Breast epithelium (tissue), 3 donors: ENCODE measurements around the gene RTN3.

Experiments
- POLR2A ChIP-seq: fragments of 450-650 bp; IDR thresholded peaks from one replicate; pipeline ENCODE4 v1.6.1; 2016; ENCODE audit warnings: antibody characterized with exemption, mild to moderate bottlenecking, moderate library complexity
- POLR2AphosphoS5 ChIP-seq, 3 donors: sonication (generic); formaldehyde crosslinking; IDR thresholded peaks; one replicate each; pipeline ENCODE4 v1.6.1; 2017; ENCODE audit warnings: antibody characterized with exemption in 3 of 3
- TF ChIP-seq, protein P1 (sequence below), 3 donors: fragments of 450-650 bp; IDR thresholded peaks; one replicate each; pipeline ENCODE4 v1.5.1; 2016 to 2017; ENCODE audit warnings: antibody characterized with exemption in 3 of 3, mild to moderate bottlenecking in 3 of 3, moderate library complexity in 3 of 3

DNA sequence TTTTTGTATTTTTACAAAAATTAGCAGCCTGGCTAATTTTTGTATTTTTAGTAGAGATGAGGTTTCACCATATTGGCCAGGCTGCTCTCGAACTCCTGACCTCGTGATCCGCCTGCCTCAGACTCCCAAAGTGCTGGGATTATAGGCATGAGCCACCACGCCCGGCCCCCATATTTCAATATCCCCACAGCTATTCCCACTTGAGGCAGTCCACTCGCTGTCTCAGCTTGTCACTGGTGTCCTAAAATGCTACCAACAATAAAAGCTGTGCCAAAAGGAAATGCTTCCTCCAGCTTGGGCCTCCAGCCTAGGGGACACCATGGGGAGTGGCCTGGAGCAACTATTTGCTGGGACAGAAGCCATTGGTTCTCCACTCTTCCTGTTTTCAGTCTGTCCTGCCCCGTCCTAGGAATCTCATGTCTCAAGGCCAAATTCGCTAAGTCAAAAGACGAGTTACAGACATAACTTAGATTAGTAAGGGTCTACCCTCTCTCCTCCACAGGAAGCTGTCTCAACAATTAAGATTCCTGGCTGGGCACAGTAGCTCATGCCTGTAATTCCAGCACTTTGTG is 124.6 kb downstream of the RTN3 start:
- TF ChIP-seq, protein P1, sequence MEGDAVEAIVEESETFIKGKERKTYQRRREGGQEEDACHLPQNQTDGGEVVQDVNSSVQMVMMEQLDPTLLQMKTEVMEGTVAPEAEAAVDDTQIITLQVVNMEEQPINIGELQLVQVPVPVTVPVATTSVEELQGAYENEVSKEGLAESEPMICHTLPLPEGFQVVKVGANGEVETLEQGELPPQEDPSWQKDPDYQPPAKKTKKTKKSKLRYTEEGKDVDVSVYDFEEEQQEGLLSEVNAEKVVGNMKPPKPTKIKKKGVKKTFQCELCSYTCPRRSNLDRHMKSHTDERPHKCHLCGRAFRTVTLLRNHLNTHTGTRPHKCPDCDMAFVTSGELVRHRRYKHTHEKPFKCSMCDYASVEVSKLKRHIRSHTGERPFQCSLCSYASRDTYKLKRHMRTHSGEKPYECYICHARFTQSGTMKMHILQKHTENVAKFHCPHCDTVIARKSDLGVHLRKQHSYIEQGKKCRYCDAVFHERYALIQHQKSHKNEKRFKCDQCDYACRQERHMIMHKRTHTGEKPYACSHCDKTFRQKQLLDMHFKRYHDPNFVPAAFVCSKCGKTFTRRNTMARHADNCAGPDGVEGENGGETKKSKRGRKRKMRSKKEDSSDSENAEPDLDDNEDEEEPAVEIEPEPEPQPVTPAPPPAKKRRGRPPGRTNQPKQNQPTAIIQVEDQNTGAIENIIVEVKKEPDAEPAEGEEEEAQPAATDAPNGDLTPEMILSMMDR (IDR thresholded peaks at IDR 0.05): no peak
- TF ChIP-seq POLR2A (no peak), POLR2AphosphoS5 (IDR thresholded peaks at IDR 0.05) (no peak)
